Umbilical cord (tissue), 2 donors: ENCODE data around the gene TTC7B. TPM values are rescaled to one million over a fixed set of nuclear protein-coding genes. Genes with fewer than 3 reads are reported as not detected.
A peak's percentile ranks its signal among the peaks of the same experiment; 100 is the strongest.

ENCODE experiments used
- DNase-seq: peaks from one replicate; pipeline ENCODE4 v3.0.0-alpha.2; 2015; ENCODE audit warnings: low spot score
- total RNA-seq: library from RNA; depleted of rRNA; stranded (reverse); fragments of >200 nt; gene quantifications from one replicate; pipeline ENCODE4 v1.2.3, GENCODE V29; 2014; ENCODE audit warnings: low replicate concordance; ENCODE audit not compliant: insufficient read depth

Gene TTC7B
- total RNA-seq, 1 donor from 2014 or later = 14.2 TPM

GRCh38 chr14:90602088-90602687, 214.0 kb downstream of the TTC7B start:
- DNase-seq = no peak

DNA sequence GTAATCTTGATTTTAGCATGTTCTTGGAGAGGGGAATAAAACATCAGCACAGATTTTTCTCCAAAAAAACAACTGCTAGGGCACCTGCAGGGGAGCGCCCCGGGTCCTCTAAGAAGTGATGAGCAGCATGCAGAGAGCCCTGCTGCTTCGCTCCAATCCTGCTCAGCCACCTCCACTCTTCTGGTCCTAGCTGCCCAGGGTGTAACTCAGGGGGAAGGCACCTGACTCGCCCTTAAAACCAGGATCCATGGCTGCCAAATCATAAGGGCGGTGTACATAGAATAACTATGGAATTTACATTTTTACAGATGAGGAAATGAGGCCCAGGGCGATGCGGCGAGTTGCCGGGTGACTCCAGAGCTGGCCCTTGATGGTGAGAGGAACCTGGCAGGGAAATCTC, 214.7 kb downstream of the TTC7B start:
- DNase-seq = no peak

DNA sequence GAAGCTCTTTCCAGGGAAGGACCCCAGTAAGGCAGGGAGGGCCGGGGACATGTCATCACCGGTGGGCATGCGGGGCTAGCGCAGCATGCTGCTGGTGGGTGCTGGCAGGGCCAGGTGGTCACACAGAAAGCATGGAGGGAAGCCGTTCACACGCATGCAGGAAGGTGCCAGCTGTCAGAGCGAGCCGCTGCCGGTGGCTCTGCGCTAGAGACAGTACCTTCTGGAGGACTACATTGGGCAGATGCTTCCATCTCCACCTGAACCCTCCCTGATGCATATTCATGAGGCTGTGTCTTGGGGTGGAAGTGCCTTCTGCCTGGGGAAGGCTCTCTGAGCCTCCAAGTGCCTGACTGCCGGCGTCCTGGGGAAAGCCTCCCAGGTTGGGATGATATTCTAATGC, 215.6 kb downstream of the TTC7B start:
- DNase-seq = no peak

- DNase-seq = peak; percentile 56
Observed at GRCh38 chr14:90599748-90600507, 216.3 kb downstream of the TTC7B start.

DNA sequence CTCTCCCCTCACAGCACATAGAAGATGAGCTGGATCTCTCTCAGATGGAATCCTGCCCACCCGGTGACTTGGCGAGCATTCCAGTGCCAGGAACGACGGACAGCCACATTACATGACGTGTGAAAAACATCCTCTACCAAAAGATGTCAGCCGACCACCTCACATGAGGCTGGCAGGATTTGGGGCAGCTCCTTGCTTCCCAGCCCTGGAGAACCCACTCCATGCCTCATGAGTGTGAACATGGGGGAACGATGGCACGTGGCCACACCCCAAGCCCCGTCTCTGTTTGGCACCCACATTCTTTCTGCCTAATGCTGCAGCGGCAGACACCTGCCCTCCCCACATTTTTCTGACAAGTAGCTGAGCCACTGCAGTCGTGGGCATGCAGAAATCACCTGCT, 216.9 kb downstream of the TTC7B start:
- no peak for DNase-seq

DNA sequence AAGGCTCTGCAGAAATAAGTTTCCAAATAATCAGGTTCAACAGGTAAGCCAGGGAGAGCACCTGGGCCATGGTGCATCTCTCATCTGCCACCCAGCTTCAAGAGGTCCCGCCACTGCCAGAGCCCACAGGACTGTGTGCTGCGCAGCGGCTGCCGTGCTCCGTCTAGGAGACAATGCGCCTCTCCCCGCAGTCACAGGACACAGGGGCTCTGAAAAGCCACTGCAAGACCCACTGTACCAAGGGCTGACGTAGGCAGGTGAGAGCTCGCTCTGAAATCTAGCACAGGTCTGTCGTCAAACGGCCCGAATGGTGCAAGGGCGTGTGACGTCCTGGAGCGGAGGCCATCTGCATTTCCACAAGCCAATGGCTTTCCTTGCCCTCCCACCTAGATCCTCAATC, 218.3 kb downstream of the TTC7B start:
- no peak for DNase-seq

GRCh38 chr14:90596733-90597132, 219.5 kb downstream of the TTC7B start:
- DNase-seq = no peak

- DNase-seq = no peak
Observed at GRCh38 chr14:90593254-90594040, 222.8 kb downstream of the TTC7B start.

GRCh38 chr14:90592655-90593054, 223.6 kb downstream of the TTC7B start:
- DNase-seq = no peak

DNA sequence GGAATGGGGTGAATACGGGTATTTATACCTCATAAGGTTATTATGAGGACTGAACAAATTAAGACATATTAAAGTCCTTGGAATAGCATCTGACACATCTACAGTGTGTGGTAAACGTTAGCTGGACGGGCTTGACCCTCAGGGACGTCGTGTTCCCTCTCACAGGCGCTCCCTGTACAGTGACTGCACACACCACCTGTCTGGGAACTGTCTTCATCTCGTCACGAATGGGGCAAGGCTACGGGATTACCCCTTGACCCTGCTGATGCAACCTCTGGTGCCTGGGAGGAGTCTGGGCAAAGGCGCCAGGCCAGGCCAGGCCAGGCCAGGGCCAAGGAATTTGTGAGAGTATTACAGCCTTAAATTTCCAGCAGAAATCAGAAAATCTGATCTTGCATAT, 228.3 kb downstream of the TTC7B start:
- DNase-seq = no peak

GRCh38 chr14:90587252-90587910, 228.8 kb downstream of the TTC7B start:
- DNase-seq = no peak

DNA sequence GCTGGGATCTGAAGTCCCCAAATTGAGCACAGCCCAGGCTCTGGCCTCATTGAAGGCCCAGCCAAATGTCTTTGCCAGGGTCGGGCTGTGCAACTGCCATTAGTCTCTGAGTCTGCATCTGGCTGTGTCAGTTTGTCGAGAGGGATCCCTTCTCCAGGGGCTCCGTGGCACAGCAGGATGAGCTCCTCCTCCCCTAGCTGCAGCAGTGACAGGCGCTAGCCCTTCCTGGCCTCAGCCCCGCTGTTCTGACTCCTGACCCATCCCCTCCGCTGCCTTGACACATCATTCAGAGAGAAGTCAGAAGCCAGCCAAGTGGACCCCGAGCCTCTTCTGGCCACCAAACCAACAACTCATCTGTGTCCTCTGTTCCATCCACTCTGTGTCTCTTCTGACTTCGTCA, 231.1 kb downstream of the TTC7B start:
- no peak for DNase-seq

GRCh38 chr14:90583916-90584605, 232.2 kb downstream of the TTC7B start:
- DNase-seq = no peak

- no peak for DNase-seq
Observed at GRCh38 chr14:90583427-90583826, 232.8 kb downstream of the TTC7B start.

DNA sequence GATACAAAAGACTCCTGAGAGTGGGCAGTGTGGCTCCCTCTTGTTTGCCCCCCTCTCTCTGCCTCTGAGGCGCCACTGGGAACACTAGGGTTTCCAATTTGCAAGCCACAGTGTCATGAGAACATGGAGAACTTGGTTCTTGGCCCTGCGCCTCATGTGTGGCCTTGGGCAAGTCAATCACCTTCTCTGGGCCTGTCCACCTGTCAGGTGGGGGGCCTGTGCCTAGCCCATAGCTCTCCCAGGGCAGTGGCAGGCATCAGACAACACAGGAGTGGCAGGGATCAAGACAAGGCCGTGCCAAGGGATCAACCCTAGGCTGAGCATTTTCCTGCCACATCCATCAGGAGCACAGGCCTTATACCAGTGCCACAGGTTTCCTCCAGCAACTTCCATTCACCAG, 234.1 kb downstream of the TTC7B start:
- no peak for DNase-seq

- no peak for DNase-seq
Observed at GRCh38 chr14:90581745-90582144, 234.5 kb downstream of the TTC7B start.

- DNase-seq = no peak
Observed at GRCh38 chr14:90580377-90581335, 235.6 kb downstream of the TTC7B start.

DNA sequence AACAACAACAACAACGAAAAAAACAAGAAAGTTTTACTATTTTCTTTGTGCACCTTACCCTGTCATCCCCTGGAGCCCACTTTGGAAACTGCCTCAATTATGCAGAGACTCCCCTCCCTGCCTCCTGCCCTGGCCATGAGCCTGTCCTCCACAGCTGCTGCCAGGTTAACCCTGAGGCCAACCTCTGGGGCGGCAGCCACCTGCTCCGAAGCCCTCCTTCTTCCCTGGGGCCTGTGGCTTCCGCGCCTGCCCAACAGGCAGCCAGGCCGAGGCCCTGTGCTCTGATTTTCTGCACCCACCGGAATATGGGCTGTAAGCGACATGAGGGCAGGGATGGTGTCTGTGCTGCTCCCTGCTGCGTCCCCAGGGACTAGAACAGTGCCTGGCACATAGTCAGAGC, 236.4 kb downstream of the TTC7B start:
- no peak for DNase-seq

DNA sequence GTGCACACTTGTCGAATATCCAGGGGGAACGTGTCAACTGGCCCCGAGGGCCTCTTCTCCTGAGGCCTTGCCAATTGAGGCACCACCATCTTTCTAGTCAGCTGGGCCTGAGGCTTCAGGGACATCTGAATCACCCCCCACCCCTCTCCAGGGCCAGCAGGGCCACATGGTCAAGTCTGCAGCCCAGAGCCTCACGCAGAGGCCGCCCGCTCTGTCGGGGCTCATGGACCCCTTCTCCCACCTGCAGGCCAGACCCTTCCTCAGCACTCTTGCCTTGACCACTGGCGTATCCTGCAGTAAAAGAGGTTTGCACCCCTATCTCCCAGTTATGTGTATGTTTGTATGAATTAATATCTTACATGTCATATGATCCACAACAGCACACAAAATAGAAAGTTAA, 237.1 kb downstream of the TTC7B start:
- DNase-seq = no peak

DNA sequence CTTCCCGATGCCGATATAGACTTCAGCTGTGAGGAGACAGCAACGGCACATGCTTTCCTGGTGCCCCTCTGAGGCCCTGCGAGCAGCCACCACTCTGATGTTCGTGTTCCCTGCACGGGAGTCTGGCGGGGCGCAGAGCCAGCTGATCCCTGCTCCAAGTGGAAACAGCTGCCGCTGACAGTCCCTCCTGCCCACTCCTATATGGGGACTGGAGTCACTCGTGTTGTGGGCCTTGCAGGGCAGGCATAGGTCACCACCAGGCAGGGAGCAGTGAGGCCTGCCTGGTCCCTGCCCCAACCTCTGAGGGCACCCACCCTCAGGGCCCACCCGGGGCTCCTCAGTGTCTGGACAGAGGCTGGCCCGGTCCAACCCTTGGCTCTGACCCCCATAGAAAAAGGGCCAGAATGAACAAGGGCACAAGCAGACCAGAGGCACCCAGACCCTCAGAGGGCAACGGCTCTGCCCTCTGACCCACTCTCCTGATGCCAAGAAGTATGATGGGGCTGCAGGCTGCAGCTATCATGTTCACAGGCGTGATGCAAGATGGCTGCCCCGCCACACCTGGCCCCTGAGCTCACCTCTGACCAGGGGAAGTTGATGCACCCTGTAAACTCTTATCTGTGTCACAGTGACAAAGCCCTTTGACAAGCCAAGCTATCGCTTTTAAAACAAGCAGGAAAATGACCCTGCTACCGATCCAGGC, 237.8 kb downstream of the TTC7B start:
- peak; percentile 31 for DNase-seq
